ENCODE results near the gene IDH3G.
A peak's percentile ranks its signal among the peaks of the same experiment; 100 is the strongest.
"Not testable (repeated sequence)": the region's sequence is repeated elsewhere in the genome, so short reads cannot be mapped to it uniquely, and the experiment has no call there.

The IDH3G gene

DNA sequence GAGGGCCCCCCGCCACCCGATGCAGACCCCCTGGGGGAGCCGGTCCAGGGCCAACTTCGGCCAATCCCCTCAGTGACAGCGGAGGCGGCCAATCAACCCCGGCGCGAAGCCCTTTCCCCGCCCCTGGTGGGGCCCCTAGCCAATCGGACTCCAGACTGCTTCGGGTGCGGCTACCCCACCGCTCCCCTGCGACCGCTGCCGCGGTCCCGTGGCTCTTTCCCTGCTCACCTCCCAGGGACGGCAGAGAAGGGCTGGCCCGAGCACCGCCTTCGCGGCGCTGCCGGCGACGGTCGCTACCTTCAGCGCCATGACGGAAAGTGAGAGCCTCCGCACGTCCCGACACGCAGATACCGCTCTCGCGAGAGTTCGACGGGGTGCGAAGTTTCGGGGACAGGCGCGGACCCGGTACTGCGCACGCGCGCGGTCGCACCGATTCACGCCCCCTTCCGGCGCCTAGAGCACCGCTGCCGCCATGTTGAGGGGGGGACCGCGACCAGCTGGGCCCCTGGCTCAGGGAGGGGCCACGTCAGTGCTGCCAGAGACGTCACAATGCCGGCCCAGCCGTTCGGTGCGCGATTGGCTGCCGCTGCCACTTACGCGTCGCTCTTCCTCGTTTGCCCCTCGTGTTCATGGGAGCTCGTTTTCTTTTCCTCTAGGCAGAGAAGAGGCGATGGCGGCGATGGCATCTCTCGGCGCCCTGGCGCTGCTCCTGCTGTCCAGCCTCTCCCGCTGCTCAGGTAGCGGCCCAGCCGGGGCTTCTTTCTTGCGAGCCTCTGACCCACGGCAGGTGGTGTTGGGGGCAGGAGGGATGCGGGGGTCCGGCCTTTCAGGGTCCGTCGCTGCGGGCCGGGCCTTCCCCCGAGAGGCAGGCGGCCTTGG, at the start of gene IDH3G, which contains the start of gene SSR4:
IDH3G (minus strand) TSS at position 358 of the 879 bp plus-strand sequence; CDS start at position 309, 49 bp downstream.
SSR4 (plus strand) TSS at position 651 of the 879 bp plus-strand sequence; CDS start at position 671, 20 bp downstream.
- peak; percentile 94 for DNase-seq

DNA sequence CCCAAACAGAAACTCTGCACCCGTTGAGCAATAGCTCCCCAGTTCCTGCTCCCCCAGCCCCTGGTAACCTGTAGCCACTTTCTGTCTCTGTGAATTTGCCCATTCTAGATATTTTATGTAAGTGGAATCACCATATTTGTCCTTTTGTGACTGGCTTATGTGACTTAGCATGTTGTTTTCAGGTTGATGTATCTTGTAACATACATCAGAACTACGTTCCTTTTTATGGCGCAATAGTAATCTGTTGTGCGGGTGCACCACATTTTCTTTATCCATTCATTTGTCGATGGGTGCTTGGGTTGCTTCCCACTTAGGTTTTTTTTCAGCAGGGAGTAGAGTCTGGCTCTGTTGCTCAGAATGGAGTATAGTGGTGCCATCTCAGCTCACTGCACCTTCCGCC, 42.7 kb upstream of the IDH3G start:
- DNase-seq, result no peak

DNA sequence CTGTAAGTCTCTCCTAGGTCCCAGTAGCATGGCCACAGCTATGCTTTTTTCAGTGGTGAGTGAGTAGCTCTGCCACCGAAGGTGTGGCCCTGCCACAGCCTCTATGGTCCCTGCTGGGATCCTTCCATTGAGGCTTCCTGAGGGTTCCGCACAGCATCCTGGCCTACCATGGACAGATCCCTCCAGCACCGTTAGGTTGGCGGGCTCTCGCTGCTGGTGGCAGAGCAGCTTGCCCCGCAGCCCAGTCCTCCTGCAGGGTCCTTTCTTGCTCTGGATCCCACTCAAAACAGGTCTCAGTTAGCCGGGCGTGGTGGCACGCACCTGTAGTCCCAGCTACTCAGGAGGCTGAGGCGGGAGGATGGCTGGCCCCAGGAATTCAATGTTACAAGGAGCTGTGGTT, 38.6 kb upstream of the IDH3G start:
- DNase-seq, result no peak

DNA sequence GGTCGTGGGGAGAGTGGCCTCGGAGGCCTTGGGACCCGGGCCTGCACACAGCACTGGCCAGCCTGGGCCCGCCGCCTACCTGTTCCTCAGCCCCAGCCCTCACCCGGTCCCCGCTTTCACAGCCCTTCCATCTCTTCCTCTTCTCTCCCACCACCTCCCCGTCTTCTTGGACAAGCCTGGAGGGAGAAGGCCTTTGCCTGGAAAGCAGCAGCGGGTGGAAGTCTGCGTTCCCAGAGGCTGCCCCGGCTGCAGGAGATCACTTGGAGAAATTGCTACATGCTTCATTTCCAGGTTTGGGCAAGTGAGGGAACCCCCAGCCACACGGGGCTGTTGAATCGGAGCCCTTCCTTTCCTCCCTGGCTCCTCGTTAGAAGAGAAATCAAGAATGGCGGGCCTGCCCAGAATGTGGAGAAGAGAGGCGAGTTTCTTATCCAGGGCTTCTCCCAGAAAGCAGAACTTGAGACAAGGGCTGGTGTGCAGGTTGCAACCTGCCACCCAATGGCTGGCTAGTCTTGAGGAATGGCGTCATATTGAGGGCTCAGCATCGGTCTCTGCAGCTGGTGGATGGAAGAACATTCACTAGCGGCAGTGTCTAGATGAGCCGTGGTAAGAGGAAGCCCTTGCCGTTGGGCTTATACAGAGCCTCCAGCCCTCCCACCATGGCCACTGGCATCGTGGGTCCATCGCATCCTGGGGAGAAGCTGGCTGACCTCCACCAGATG, 37.4 kb upstream of the IDH3G start:
- no peak for DNase-seq

DNA sequence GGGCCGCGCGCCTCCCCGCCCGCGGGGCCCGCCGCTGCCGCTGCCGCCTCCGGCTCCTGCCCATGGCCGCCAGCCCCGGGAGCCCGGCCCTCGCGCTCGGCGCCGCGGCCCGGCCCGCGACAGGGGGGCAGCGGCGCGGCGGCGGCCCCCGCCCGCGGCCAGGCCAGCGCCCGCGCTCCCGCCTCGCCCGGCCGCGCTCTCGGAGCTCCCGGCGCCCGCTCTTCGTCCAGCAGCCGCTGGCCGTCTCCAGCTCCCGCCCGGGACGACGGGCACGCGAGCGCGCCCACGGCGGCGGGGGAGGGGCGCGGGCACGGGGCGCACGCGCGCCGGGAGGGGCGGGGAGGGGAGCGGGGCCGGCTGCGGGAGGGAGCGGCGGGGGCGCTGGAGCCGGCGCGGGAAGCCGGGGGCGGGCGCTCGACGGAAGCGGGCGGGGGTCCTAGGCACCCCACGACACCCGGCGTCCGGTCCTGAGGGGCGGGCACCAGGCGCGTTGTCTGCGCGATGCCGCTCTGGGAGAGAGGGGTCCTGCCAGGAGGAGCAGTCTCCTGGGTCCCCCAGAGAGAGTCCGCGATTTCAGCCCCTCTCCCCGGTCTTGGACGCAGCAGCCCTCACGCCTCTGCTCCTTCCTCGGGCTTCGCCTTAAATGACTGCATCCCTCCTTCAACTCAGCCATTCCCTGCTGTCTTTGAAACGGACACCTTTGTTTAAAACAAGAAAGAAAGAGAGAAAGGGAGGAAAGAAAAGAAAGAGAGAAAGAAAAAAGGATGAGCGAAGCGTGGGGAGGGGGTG, 36.7 kb upstream of the IDH3G start:
- DNase-seq, result no peak

DNA sequence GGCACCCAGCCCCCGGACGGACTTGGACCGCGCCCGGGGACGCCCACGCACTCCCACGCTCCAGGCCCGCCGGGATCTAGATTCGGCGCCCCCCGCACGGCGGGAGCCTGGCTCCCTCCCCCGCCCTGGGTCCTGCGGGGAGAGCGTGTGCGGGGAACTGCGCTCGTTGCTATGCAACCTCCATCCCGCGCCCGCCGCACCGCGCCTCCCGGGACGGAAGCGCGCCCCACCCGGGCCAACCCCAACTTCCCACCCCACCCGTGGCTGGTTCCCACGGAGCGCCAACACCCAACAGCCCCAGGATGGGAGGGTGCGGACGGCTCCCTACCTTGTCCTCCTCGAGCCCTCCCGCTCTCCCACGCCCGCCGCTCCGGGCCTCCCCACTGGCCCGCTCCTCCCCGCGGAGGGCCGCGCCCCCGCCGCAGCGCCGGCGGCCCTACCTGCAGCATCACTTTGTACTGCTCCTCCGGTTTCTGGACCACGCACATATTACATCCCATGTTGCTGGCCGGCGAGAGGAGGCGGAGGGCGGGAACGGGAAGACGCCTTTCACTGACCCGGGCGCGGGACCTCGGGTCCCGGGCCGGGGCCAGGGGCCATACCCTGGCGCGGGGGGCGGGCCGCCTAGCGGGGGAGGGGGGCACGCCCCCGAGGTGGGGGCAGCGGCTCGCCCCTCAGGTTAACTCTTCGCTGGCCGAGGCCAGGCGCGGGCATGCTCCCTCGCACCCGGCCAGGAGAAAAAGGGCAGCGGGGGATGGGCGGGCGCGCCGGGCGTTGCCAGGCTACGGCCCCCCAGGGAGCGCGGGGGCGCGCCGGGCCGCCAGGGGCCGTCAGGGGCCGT, 35.8 kb upstream of the IDH3G start, which contains the start of gene PDZD4:
PDZD4 (minus strand) TSS at position 746 of the 841 bp plus-strand sequence; CDS start at position 500, 246 bp downstream.
- DNase-seq, result no peak

DNA sequence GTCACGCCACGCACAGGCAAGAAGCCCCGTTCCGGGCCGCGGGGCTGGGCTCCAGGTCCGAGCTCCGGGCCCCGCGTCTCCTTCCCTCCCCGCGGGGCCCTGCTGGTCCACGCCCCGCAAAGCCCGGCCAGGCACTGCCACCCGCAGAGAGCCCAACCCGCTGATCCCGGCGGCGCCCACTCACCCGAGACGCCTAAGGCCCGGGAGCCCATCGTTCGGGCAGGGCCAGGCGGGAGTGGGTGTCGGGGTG, 35.3 kb upstream of the IDH3G start:
- DNase-seq, result no peak

DNA sequence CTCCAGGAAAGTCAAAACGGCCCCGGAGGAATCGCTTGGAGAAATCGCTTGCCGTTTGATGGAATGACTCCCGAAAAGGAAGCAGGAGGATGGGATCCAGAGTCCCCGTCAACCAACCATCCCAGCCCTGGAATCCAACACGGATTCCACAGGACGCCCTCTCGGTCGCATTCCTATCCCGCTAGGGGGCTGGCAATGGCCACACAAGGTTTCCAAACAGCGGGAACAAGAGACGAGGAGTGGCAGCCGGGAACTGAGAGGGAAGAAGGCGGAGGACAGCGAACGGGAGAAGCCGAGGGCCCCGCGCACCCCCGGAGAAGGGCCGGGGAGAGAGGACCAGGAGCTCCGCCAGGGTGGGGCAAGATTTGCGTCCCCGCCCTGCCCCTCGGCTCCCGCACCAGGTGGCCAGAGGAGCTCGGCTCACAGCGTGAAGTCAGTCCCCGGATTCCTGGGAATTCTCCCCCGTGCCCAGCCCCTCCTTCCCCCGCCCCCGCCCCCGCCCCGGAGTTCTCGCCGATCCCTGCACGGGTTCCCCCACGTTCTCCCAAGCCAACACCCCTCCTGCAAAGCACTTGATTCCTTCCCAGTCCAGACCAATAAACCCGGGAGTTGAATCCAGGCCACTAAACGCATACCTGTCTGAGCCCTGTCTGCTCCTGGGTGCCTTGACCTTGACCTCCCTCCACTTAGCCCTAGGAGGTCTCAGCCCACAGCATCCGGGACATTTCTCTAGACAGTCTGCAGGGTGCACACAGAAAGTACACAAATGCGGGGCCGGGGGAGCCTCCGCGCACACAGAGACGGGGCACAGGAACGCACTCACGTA, 34.8 kb upstream of the IDH3G start:
- DNase-seq, result no peak

DNA sequence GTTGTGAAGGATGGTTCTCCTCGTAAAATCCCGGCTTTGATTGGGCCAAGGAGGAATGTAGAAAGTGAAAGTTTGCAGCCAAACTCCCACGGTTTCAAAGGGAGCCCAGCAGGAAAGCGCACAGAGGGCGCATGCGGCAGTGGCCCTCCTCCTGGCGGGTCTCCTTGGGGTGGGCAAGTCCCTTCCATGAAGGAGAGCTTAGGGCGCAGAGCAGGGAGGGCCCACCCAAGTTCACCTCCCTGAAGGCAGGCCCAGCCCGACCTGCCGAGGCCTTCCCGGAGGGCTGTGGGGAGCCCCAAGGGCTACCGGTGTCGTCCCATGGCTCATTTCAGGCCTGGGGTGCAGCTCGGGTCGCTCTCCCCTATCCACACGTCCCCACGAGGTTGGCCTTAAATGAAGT, 34.1 kb upstream of the IDH3G start:
- no peak for DNase-seq

DNA sequence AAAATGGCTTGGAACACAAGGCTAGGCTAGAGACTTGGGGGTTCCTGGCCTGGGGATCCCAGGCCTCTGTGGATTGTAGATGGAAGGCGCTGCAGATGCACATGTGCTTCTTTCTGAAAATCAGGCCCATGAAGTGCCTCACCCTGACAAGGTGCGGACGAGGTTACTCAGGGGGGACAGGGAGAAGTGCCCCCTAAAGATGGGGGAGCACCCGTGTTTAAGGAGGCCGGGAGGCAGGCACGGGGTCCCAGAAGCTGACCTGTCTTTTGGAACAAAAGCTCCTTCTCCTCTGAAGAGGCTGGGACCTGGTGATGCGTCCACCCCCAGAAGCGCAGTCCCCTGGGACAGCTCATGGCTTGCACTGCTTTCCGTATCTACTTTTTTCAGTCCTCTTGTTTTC, 33.7 kb upstream of the IDH3G start:
- no peak for DNase-seq

DNA sequence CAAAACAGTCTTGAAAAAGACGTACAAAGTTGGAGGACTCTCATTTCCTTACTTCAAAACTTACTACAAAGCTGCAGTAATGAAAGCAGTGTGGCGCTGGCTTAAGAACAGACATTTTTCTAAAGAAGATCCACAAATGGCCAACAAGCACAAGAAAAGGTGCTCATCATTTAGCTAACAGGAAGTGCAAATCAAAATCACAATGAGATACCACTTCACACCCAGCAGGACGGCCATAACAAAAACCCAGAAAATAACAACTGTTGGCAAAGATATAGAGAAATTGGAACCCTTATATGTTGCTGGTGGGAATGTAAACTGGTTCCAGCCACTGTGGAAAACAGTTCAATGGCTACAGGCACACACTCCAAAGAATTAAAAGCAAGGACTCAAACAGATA, 32.8 kb upstream of the IDH3G start:
- DNase-seq, result no peak

DNA sequence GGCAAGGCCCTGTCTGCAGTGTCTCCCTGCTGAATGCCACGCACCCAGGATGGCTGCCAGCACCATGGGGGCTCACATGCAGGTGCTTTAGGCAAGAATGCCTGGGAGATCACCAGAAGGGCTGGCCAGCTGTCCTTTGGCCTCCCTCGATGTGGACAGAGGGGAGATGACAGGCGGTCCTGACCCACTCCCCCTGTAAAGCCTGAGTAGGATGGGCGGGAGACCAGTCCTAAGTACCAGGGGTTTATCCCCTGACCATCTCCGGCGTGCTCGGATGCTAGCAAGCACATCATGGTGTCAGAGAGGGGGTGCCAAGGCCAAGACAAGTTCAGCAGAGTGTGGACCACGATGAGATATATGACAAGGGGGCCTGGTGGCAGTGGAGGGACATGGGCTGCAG, 30.9 kb upstream of the IDH3G start:
- no peak for DNase-seq

DNA sequence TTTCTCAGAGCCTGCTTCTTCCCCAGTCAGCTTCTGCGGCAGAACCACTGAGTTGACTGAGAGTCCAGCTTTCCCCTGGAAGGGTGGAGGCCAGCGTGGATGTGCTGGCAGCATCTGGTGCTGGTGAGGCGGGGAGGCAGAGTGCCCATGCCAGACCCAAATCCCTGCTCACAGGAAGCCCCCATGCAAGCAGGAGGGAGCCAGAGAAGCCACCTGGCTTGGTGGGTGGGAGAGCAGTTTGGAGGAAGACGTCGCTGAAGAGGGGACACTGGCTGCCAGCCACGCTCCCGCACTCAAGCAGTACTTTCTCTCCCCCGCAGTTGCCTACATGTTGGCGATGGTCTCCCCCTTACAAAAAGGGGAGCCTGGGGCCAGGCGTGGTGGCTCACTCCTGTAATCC, 30.2 kb upstream of the IDH3G start:
- DNase-seq, result no peak

DNA sequence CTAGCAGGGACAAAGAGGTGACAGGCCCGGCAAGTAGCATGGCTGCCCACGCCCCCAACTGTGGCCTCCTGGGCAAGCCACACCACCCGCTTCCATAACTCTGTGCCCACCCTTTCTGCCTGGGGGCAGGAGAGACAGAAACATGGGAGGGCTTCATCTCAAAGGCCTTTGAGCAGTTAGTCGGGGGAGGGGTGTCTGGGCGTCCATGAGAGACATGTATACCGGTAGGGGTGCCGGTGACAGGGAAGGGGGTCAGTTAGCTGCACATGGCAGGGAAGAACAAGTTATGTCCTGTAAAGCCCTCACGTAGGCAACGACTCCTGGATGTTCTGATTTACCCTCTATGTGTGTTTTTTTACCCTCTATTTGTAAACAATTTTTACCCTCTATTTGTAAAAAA, 26.9 kb upstream of the IDH3G start:
- no peak for DNase-seq

DNA sequence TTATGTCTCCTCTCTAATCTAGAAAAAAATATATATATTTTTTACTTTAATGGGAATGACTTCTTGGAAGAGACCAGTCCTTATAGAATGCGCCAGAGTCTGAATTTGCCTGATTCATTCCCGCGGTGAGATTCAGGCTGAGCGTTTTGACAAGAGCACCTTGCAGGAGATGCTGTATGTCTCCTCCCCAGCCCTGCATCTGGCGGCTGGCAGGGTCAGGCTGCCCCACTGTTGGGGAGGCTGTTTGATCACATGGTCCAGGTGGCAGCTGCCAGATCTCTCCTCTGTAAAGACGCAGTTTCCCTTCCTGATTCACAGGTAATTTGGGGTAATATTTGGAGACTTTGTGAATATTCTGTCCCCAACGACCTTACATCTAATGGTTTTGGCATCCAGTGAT, 26.4 kb upstream of the IDH3G start:
- DNase-seq, result no peak

DNA sequence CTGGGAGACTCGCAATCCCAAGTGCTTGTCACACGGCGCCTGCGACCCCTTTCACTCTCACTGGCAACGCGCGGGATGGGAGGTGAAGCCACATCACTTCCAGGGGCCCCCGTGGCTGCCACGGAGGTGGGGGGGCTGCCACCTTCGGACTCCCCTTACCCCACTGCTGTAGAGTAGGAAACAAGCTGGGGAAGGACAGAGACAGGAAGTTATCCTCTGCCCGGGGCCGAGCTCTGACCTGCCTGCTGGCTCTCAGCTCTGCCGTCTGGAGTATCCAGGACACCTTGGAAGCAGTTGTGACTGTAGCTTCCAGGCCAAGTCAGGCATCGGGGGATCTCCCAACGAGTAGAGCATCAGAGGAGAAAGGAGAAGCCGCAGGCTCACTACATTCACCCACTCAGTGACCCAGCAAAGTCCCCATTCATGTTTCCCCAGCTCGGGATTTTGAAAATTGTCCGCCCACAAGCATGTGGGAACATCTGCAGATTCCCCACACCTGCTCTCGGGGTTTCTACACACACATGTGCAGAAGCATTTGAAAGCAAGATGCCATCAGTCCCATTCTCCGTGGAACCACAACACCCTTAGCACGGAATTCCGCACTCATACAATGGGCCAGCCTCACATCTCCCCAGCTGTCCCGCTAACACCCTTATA, 25.3 kb upstream of the IDH3G start:
- DNase-seq, result no peak

DNA sequence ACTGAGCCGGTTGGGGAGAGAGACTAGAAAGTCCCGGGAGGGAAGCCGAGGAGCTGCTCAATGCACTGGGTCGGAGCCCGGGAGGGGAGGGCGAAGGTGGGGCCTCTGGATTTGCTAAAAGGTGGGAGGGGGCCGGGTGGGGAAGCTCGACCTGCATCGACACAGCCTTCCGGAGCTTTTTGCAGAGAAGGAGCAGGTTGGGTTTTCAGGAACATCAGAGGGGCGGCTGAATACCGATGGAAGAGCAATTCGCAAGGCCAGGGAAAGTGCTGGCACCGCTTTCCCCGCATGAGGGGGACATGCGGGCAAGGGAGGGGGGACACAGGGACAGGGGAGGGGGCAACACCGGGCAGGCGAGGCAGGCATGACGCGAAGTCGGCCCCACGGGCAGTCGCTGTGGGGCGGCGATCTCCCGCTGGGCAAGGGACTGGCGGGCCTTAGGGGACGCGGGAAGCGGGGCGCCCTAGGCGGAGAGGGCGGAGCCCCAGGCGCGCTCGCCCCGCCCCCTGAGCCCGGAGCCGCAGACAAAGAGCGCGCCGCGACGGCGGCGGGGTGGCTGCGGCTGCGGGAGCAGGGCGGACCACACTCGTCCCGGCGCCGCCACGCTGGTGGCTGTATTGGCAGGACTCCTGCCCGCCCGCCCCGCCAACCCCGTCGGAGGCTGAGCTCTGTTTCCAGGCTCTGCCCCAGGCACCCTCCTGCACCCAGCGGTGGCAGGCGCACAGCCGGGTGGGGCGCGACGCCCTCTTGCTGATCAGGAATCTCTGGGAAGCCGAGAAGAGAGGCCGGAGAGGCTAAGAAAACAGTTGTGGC, 24.6 kb upstream of the IDH3G start:
- peak; percentile 14 for DNase-seq

DNA sequence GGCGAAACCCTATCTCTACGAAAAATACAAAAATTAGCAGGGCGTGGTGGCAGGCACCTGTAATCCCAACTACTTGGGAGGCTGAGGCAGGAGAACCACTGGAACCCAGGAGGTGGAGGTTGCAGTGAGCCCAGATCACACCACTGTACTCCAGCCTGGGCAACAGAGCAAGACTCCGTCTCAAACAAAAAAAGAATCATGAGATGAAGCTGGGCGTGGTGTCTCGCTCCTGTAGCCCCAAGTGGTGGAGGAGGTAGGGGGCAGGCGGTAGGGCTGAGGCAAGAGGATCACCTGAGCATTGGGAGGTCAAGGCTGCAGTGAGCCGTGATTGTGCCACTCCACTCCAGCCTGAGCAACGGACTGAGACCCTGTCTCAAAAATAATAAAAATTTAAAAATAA, 23.9 kb upstream of the IDH3G start:
- not testable (repeated sequence) for DNase-seq

DNA sequence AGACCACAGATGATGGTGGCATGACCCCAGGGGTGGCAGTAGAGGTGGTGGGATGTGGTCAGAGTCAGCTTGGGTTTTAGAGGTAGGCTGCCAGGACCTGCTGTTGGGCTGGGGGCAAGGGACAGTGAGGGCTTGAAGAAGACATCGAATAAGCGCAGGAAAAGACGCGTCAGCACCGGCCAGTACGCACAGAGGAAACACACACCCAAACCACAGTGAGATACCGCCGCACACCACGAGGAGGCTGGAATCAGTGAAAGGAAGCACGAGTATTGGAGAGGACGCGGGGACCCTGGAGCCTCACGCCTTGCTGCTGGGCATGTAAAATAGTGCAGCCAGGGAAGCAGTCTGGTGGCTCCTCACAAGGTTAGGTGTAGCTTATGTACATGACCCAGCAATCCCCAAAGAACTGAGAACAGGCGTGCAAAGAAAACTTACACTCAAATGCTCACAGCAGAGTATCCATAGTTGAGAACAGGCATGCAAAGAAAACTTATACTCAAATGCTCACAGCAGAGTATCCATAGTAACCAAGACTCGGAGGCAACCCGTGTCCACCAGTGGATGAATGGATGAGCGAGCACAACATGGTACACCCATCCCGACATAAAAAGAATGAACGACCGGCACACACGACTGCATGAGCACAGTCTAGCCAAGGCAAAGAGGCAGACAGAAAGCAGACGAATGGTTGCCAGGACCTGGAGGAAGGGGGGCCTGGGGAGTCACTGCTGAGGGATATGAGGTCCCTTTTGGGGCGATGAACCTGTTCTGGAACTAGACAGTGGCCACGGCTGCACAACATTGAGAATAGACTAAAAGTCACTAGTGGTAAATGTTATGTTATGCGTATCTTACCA, 22.9 kb upstream of the IDH3G start:
- peak; percentile 13 for DNase-seq

Data from CD4-positive, alpha-beta T cell treated with Interleukin-4 for 4 hours (primary cell).